Adrenal gland (tissue), 12 donors: Measurements from ENCODE around the gene PDCD1. TPM values are rescaled to one million over a fixed set of nuclear protein-coding genes. Genes with fewer than 3 reads are reported as not detected.
"Not testable (repeated sequence)": the region's sequence is repeated elsewhere in the genome, so short reads cannot be mapped to it uniquely, and the experiment has no call there.

ENCODE experiments used
- DNase-seq, 7 donors: peaks; one replicate each; pipeline ENCODE4 v3.0.0-alpha.2; 2019 to 2020
- H3K27ac ChIP-seq, 5 donors: fragments of 200-600 bp; sonication (generic) in 4 of 5; 1 replicate in 3 of 5; 2 replicates in 2 of 5; pipeline versions ENCODE4 v1.5.1 to v1.8.0; 2016 to 2020; ENCODE audit warnings: mild to moderate bottlenecking in 1 of 5
- H3K27me3 ChIP-seq: fragments of 200-600 bp; 2 replicates; pipeline ENCODE4 v1.8.0; 2021
- H3K36me3 ChIP-seq, 2 donors: fragments of 200-600 bp; replicated peaks in 1 of 2; 1 replicate in 1 of 2; 2 replicates in 1 of 2; pipeline versions ENCODE4 v1.5.1 to v1.8.0; 2018 to 2022
- H3K4me1 ChIP-seq, 2 donors: fragments of 200-600 bp; replicated peaks in 1 of 2; 1 replicate in 1 of 2; 2 replicates in 1 of 2; pipeline versions ENCODE4 v1.5.1 to v1.8.0; 2018 to 2021
- H3K4me3 ChIP-seq, 4 donors: fragments of 200-600 bp; sonication (generic) in 3 of 4; one replicate each; pipeline ENCODE4 v1.5.1; 2016 to 2018
- H3K9me3 ChIP-seq, 3 donors: fragments of 200-600 bp; sonication (generic) in 1 of 3; replicated peaks in 1 of 3; 1 replicate in 2 of 3; 2 replicates in 1 of 3; pipeline versions ENCODE4 v1.5.1 to v1.8.0; 2016 to 2021
- CTCF ChIP-seq, 6 experiments: fragments of 450-650 bp in 4 of 6; fragments of 200-600 bp in 2 of 6; sonication (generic) in 1 of 6; IDR thresholded peaks; 1 replicate in 5 of 6; 2 replicates in 1 of 6; pipeline versions ENCODE4 v1.5.1 to v1.8.0; 2016 to 2021; ENCODE audit warnings: antibody characterized with exemption in 6 of 6, mild to moderate bottlenecking in 2 of 6, moderate library complexity in 1 of 6
- POLR2A ChIP-seq, 2 donors: fragments of 450-650 bp; IDR thresholded peaks; one replicate each; pipeline ENCODE4 v1.6.1; 2017; ENCODE audit warnings: antibody characterized with exemption in 2 of 2, mild to moderate bottlenecking in 2 of 2, moderate library complexity in 1 of 2
- WGBS, 4 donors: extraction: QIAGEN DNeasy Blood & Tissue Kit in 2 of 4; methylation state at CpG; one replicate each; pipeline versions ENCODE4 v1.1.5 to v1.1.7; 2013 to 2017; 5-methylcytosine and 5-hydroxymethylcytosine counted together
- intact Hi-C, 2 donors: fragments of 100-400 bp; cut with DNase I; formaldehyde crosslinking; loops; one replicate each; pipeline versions ENCODE4 v1.14.1 to v1.15.0; 2022 to 2023
- polyA plus RNA-seq, 3 donors: library from polyadenylated mRNA; stranded (reverse); fragments of 200-250 nt in 2 of 3; fragments of 350-450 nt in 1 of 3; fragmentation: Illumina TruSeq in 1 of 3; extraction: RNeasy Lipid Tissue Mini Kit (QIAGEN cat#74804) in 1 of 3; gene quantifications; one replicate each; pipeline ENCODE4 v1.2.3, GENCODE V29; 2013 to 2014
- total RNA-seq, 9 donors: library from RNA; depleted of rRNA in 4 of 9; stranded (reverse); fragments of >200 nt in 4 of 9; fragments of 120-200 nt in 1 of 9; fragmentation: NEBNext Ultra II Directional in 1 of 9; extraction: Animal tissue kit (Norgen Biotek cat#: 25700) in 1 of 9; gene quantifications; one replicate each; pipeline versions ENCODE4 v1.1.0 to v1.2.4, GENCODE V29; 2013 to 2023
- donor health status: healthy with polysubstance abuse.
- donor health status: Bipolar disorder and iron deficiency.
- donor health status: DM: yes; HTN: yes; CAD: no.
- donor health status: DM: no; HTN: no; CAD: no.
- donor health status: DM: no; HTN: no; CAD: no.
- donor health status: DM: yes; HTN: yes; CAD: no.

Gene PDCD1
- total and polyA plus RNA-seq, 12 donors = 0.23 to 2.0 (median 0.45) TPM; not detected in 4

DNA sequence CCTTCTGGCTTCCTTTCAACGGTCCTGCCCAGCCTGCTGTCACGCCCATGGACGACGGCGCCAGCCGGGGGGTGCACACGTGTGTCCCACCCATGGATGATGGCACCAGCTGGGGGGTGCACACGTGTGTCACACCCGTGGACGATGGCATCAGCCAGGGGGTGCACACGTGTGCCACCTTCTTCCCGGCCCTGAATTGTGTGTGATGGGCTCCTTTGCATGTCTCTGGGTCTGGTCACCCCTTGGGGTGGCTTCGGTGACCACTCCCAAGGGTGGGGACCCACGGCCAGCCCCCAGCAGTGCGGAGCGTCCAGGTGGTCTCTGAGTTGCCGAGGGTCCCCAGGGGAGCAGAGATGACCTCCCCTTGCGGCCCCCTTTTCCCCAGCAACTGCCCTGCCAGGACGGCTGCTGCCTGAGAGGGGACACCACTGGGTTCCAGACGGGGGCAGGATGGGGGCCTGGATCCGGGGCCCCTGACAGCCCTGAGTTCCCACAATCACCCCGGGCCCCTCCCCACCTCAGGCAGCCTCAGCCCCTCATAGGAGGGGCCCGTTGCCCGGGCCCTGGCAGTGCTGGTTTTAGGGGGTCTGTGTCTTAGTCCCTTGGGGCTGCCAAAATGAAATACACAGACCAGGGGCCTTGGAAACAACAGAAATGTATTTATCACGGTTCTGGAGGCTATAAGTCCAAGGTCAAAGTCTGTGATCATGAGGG, 40.3 kb downstream of the PDCD1 start:
- Histone ChIP-seq H3K36me3 (no peaks in the 10 kb centered on the region), H3K9me3 (no peaks in the 10 kb centered on the region), H3K27ac (no peak overlapping the region), H3K27me3 (no peaks in the 10 kb centered on the region), H3K4me1 (no peaks in the 10 kb centered on the region), H3K4me3 (no peak overlapping the region)
- TF ChIP-seq CTCF (IDR thresholded peaks at IDR 0.05) (no peak), POLR2A (IDR thresholded peaks at IDR 0.05) (no peak)
- peak in 1 of 7 donors; percentile 10 for DNase-seq
- 50 to 80% (median 70%) methylated on average over 9 to 25 of the region's 25 CpGs for WGBS, 4 donors
- intact Hi-C loops = no loop called here

GRCh38 chr2:241817821-241818215, 40.9 kb downstream of the PDCD1 start:
- H3K36me3 ChIP-seq, H3K27me3 ChIP-seq, H3K4me3 ChIP-seq, H3K27ac ChIP-seq, H3K9me3 ChIP-seq, intact Hi-C loops, DNase-seq, H3K4me1 ChIP-seq: not testable (repeated sequence)
- WGBS, 4 donors = 75 to 82% (median 76%) methylated on average over 9 to 10 of the region's 10 CpGs

DNA sequence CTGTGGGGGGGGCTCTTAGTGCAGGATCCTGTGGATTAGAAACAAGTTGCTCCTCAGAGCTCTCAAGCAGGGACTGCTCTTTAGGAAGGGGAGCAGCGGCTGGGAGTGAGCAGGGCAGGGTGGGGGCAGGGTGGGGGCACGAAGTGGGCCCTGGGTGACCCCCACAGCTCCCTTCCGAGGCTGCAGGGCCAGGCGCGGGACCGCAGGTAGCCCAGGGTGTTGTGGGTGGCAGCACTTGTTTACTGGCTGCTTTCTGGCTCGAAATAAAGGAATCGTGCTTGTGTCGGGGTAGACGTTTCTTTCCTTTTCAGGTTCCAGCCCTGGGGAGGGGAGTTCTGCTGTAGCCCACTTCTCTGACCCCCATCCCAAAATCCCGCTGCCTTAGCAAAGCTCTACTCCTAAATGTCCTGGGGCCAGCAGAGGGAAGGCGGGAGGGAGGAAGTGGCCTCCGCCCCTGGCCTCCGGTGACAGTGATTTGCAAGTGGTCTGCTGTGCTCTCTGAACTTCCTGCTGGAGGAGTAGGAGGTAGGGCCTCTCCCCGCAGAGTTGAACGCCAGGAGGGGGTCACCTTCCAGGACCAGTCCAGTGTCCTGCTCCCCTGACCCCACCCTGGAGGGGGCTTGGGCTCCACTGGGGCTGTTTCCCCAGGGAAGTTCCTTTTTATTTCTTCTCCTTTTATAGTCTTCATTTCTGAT, 41.4 kb downstream of the PDCD1 start:
- intact Hi-C loops = no loop called here
- no peaks in the 10 kb centered on the region for H3K9me3 ChIP-seq
- DNase-seq = peak in 2 of 7 donors; percentile 23 to 34
- no peak overlapping the region for H3K27ac ChIP-seq
- H3K36me3 ChIP-seq = no peaks in the 10 kb centered on the region
- H3K4me1 ChIP-seq = no peaks in the 10 kb centered on the region
- no peaks in the 10 kb centered on the region for H3K27me3 ChIP-seq
- no peak for TF ChIP-seq POLR2A (IDR thresholded peaks at IDR 0.05)
- TF ChIP-seq CTCF (IDR thresholded peaks at IDR 0.05) = no peak
- WGBS, 4 donors = 51 to 58% (median 54%) methylated on average over 10 to 16 of the region's 16 CpGs
- no peak overlapping the region for H3K4me3 ChIP-seq

- Histone ChIP-seq H3K4me3 (no peak overlapping the region), H3K4me1 (no peaks in the 10 kb centered on the region), H3K27ac (no peak overlapping the region), H3K9me3 (no peaks in the 10 kb centered on the region), H3K36me3 (no peaks in the 10 kb centered on the region), H3K27me3 (no peaks in the 10 kb centered on the region)
- intact Hi-C loops = no loop called here
- DNase-seq = peak in 1 of 7 donors; percentile 19
- no peak for TF ChIP-seq POLR2A (IDR thresholded peaks at IDR 0.05)
- no peak for TF ChIP-seq CTCF (IDR thresholded peaks at IDR 0.05)
- WGBS, 4 donors = 69 to 89% (median 75%) methylated on average over 7 to 33 of the region's 33 CpGs
These were observed 42.1 kb downstream of the PDCD1 start for GRCh38 chr2:241816431-241817121.
